Prostate gland (tissue), 2 donors: Measurements from ENCODE around the gene CHIC2. TPM values are rescaled to one million over a fixed set of nuclear protein-coding genes. Genes with fewer than 3 reads are reported as not detected.

Experiments used
- DNase-seq: peaks from one replicate; pipeline ENCODE4 v3.0.0-alpha.2; 2019; ENCODE audit warnings: low spot score
- H3K27ac ChIP-seq, 2 donors: fragments of 200-600 bp; sonication (generic); 2 replicates each; pipeline ENCODE4 v1.5.1; 2017 to 2019
- H3K27me3 ChIP-seq: fragments of 200-600 bp; sonication (generic); replicated peaks from 2 replicates; pipeline ENCODE4 v1.5.1; 2019; ENCODE audit not compliant: insufficient read depth
- H3K36me3 ChIP-seq, 2 donors: fragments of 200-600 bp; sonication (generic); 1 replicate in 1 of 2; 2 replicates in 1 of 2; pipeline versions ENCODE4 v1.5.1 to v1.8.1; 2017 to 2019
- H3K4me1 ChIP-seq: fragments of 200-600 bp; sonication (generic); replicated peaks from 2 replicates; pipeline ENCODE4 v1.5.1; 2019
- H3K4me3 ChIP-seq, 2 donors: fragments of 200-600 bp; sonication (generic); 2 replicates each; pipeline ENCODE4 v1.5.1; 2017 to 2019
- H3K9me3 ChIP-seq: fragments of 200-600 bp; sonication (generic); 2 replicates; pipeline ENCODE4 v1.5.1; 2017
- POLR2A ChIP-seq: fragments of 450-650 bp; IDR thresholded peaks from one replicate; pipeline ENCODE4 v1.6.1; 2016; ENCODE audit warnings: antibody characterized with exemption, mild to moderate bottlenecking
- POLR2AphosphoS5 ChIP-seq: sonication (generic); formaldehyde crosslinking; IDR thresholded peaks from one replicate; pipeline ENCODE4 v1.6.1; 2017; ENCODE audit warnings: antibody characterized with exemption
- WGBS: methylation state at CpG from one replicate; pipeline ENCODE4 v1.1.5; 2018; 5-methylcytosine and 5-hydroxymethylcytosine counted together
- intact Hi-C: fragments of 100-400 bp; cut with DNase I; formaldehyde crosslinking; loops from one replicate; pipeline ENCODE4 v1.14.2; 2022
- total RNA-seq, 2 donors: library from RNA; depleted of rRNA; stranded (reverse); fragments of >200 nt; gene quantifications; one replicate each; pipeline ENCODE4 v1.1.0, GENCODE V29; 2016
- TF ChIP-seq, protein P1 (sequence below), 4 experiments: fragments of 200-600 bp in 2 of 4; fragments of 450-650 bp in 2 of 4; sonication (generic) in 2 of 4; IDR thresholded peaks; 1 replicate in 3 of 4; 2 replicates in 1 of 4; pipeline ENCODE4 v1.5.1; 2016 to 2019; ENCODE audit warnings: antibody characterized with exemption in 4 of 4, mild to moderate bottlenecking in 2 of 4, moderate library complexity in 2 of 4

The CHIC2 gene
- total RNA-seq, 2 donors from 2014 or later: 38.7 to 84.8 TPM

GRCh38 chr4:54092405-54093323 is 28.3 kb upstream of the CHIC2 start:
- intact Hi-C loops: no loop called here
- peak overlapping the region; percentile 28 to 39 for H3K4me3 ChIP-seq
- no peaks in the 10 kb centered on the region for H3K4me1 ChIP-seq
- no peaks in the 10 kb centered on the region for H3K9me3 ChIP-seq
- H3K27ac ChIP-seq: no peak overlapping the region
- DNase-seq: no peak
- H3K27me3 ChIP-seq: peaks cover 27% of the 10 kb centered on the region
- H3K36me3 ChIP-seq: no peaks in the 10 kb centered on the region
- WGBS: 14% methylated on average over 13 of the region's 13 CpGs
- no peak for TF ChIP-seq POLR2AphosphoS5
- TF ChIP-seq, protein P1, sequence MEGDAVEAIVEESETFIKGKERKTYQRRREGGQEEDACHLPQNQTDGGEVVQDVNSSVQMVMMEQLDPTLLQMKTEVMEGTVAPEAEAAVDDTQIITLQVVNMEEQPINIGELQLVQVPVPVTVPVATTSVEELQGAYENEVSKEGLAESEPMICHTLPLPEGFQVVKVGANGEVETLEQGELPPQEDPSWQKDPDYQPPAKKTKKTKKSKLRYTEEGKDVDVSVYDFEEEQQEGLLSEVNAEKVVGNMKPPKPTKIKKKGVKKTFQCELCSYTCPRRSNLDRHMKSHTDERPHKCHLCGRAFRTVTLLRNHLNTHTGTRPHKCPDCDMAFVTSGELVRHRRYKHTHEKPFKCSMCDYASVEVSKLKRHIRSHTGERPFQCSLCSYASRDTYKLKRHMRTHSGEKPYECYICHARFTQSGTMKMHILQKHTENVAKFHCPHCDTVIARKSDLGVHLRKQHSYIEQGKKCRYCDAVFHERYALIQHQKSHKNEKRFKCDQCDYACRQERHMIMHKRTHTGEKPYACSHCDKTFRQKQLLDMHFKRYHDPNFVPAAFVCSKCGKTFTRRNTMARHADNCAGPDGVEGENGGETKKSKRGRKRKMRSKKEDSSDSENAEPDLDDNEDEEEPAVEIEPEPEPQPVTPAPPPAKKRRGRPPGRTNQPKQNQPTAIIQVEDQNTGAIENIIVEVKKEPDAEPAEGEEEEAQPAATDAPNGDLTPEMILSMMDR (IDR thresholded peaks at IDR 0.05): no peak
- no peak for TF ChIP-seq POLR2A

- Histone ChIP-seq H3K4me3 (peak overlapping the region; percentile 28 to 39), H3K27ac (peak overlapping the region in 1 of 2 donors; percentile 10), H3K4me1 (no peaks in the 10 kb centered on the region), H3K9me3 (no peaks in the 10 kb centered on the region), H3K27me3 (peaks cover 25% of the 10 kb centered on the region), H3K36me3 (no peaks in the 10 kb centered on the region)
- peak; percentile 71 for TF ChIP-seq POLR2AphosphoS5
- TF ChIP-seq, protein P1 (IDR thresholded peaks at IDR 0.05): no peak
- intact Hi-C loops: no loop called here
- DNase-seq: peak; percentile 50
- WGBS: under 1% methylated on average over 48 of the region's 48 CpGs
Measured at GRCh38 chr4:54091637-54092404, 27.4 kb upstream of the CHIC2 start.

GRCh38 chr4:54090804-54091623 is 26.6 kb upstream of the CHIC2 start:
- Histone ChIP-seq H3K9me3 (no peaks in the 10 kb centered on the region), H3K27me3 (peaks cover 18% of the 10 kb centered on the region), H3K27ac (peak overlapping the region in 1 of 2 donors; percentile 10), H3K36me3 (no peaks in the 10 kb centered on the region), H3K4me3 (peak overlapping the region; percentile 28 to 39), H3K4me1 (no peaks in the 10 kb centered on the region)
- intact Hi-C loops: no loop called here
- 18% methylated on average over 27 of the region's 27 CpGs for WGBS
- peak; percentile 14 for DNase-seq
- TF ChIP-seq, protein P1 (IDR thresholded peaks at IDR 0.05): no peak
- TF ChIP-seq POLR2AphosphoS5 (no peak), POLR2A (no peak)

DNA sequence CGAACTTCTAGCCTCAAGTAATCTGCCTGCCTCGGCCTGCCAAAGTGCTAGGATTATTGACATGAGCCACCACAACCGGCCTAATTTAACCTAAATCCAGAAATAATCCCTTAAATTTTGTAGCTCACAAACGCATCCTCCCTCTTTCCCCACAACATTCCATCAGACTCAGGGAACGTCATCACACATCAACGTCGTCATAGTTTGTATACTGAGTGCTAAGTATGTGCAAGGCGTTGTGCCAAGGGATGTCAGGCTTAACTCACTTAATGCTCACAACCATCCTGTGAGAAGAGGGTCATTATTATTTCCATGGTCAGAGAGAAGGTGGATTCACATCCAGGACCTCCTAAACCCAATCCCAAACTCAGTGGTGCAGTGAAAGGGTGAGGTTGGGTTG is 26.0 kb upstream of the CHIC2 start:
- intact Hi-C loops: no loop called here
- H3K27me3 ChIP-seq: peaks cover 18% of the 10 kb centered on the region
- H3K9me3 ChIP-seq: no peaks in the 10 kb centered on the region
- no peak overlapping the region for H3K4me3 ChIP-seq
- TF ChIP-seq POLR2AphosphoS5: no peak
- TF ChIP-seq, protein P1 (IDR thresholded peaks at IDR 0.05): no peak
- TF ChIP-seq POLR2A: no peak
- no peak for DNase-seq
- no peaks in the 10 kb centered on the region for H3K4me1 ChIP-seq
- 96% methylated on average over 8 of the region's 8 CpGs for WGBS
- H3K27ac ChIP-seq: no peak overlapping the region
- no peaks in the 10 kb centered on the region for H3K36me3 ChIP-seq
